ENCODE results near the gene RAB3GAP2. TPM values are rescaled to one million over a fixed set of nuclear protein-coding genes. Genes with fewer than 3 reads are reported as not detected.

The RAB3GAP2 gene
- total and polyA plus RNA-seq, 10 of the 15 experiments (the other 5 are each of a cell fraction or from before 2014, with no cell fraction given): 11.9 to 51.1 (median 24.4) TPM

GRCh38 chr1:220296981-220297380 lies 24.7 kb upstream of the RAB3GAP2 start:
- H3K27ac ChIP-seq (ENCODE audit: control insufficient read depth, insufficient read depth): no peak overlapping the region
- DNase-seq (ENCODE audit: low read depth, low spot score): no peak
- ChIA-PET CTCF (interaction anchor here (0.6 to 6.9 kb wide), 31 partner anchors 9 to 485 kb away, joined by 3 to 84 read pairs (median 4); no protein-coding TSS in a partner anchor), POLR2A (interaction anchor here (1.3 kb wide), 1 partner anchor 78 kb away, joined by 5 read pairs; no protein-coding TSS in a partner anchor), RAD21 (ENCODE audit: unreplicated experiment) (interaction anchor here (0.6 to 3.0 kb wide), 10 partner anchors 9 to 437 kb away, joined by 3 to 50 read pairs (median 5); no protein-coding TSS in a partner anchor), SMC1A (ENCODE audit: uncharacterized antibody, unreplicated experiment) (interaction anchor here (0.6 to 2.6 kb wide), 16 partner anchors 9 to 485 kb away, joined by 3 to 26 read pairs (median 5); no protein-coding TSS in a partner anchor)
- intact Hi-C loops (cut with micrococcal nuclease; ENCODE audit: unreplicated experiment) (loop anchor here (2.0 kb wide), 2 partner anchors 78 to 480 kb away; no protein-coding TSS in a partner anchor), in situ Hi-C loops (cut with MboI) (loop anchor here (5.0 kb wide), 1 partner anchor 480 kb away; no protein-coding TSS in a partner anchor)
- no peaks in the 10 kb centered on the region for H3K9me3 ChIP-seq (replicated peaks; ENCODE audit: control insufficient read depth, insufficient read depth, low read length)
- ATAC-seq: no peak
- H2AFZ ChIP-seq (ENCODE audit: control insufficient read depth, low read depth, low read length): no peak overlapping the region
- H4K20me1 ChIP-seq (ENCODE audit: control insufficient read depth, insufficient read depth): no peaks in the 10 kb centered on the region
- H3K9ac ChIP-seq (ENCODE audit: control insufficient read depth, insufficient read depth, low read length): no peak overlapping the region
- BruUV-seq (replicated peaks): no TSS peak
- H3K36me3 ChIP-seq (ENCODE audit: control insufficient read depth in 2 of 2, insufficient read depth in 2 of 2, low read length in 1 of 2): no peaks in the 10 kb centered on the region
- no peak overlapping the region for H3K4me3 ChIP-seq
- H3K4me2 ChIP-seq (ENCODE audit: control insufficient read depth, insufficient read depth): no peak overlapping the region
- H3K79me2 ChIP-seq (ENCODE audit: control insufficient read depth, insufficient read depth, low read length): no peaks in the 10 kb centered on the region
- H3K4me1 ChIP-seq (ENCODE audit: control insufficient read depth, insufficient read depth, low read length): no peaks in the 10 kb centered on the region
- no peaks in the 10 kb centered on the region for H3K27me3 ChIP-seq (replicated peaks in 1 of 2; ENCODE audit: control insufficient read depth in 2 of 2, insufficient read depth in 2 of 2, low read length in 1 of 2)
- no peak for FAIRE-seq
- TF ChIP-seq MTA2 (IDR thresholded peaks at IDR 0.05; ENCODE audit: low read depth) (no peak), CREM (IDR thresholded peaks at IDR 0.05; ENCODE audit: low read depth) (no peak), BACH1 (IDR thresholded peaks at IDR 0.05; ENCODE audit: borderline replicate concordance) (no peak), EGR1 (IDR thresholded peaks at IDR 0.05; ENCODE audit: borderline replicate concordance in 1 of 2, low read depth in 2 of 2, low read length in 2 of 2) (no peak), MAX (IDR thresholded peaks at IDR 0.05; ENCODE audit: low read depth, low read length) (no peak), ZSCAN29 (IDR thresholded peaks at IDR 0.05) (no peak), ATF7 (IDR thresholded peaks at IDR 0.05; ENCODE audit: low read depth) (no peak), NFYA (IDR thresholded peaks at IDR 0.05; ENCODE audit: borderline replicate concordance, low read depth, low read length) (no peak), POU2F2 (IDR thresholded peaks at IDR 0.05; ENCODE audit: borderline replicate concordance, low read depth, low read length) (no peak), MYC (IDR thresholded peaks at IDR 0.05; ENCODE audit: insufficient read depth, insufficient read length, insufficient replicate concordance, low read length, severe bottlenecking) (no peak), SREBF1 (IDR thresholded peaks at IDR 0.05; ENCODE audit: low read length) (no peak), DPF2 (IDR thresholded peaks at IDR 0.05) (no peak), PKNOX1 (IDR thresholded peaks at IDR 0.05) (no peak), REST (IDR thresholded peaks at IDR 0.05; ENCODE audit: low read depth, low read length) (no peak), HDAC6 (IDR thresholded peaks at IDR 0.05; ENCODE audit: unreplicated experiment) (no peak), ZNF622 (IDR thresholded peaks at IDR 0.05) (no peak), USF2 (IDR thresholded peaks at IDR 0.05; ENCODE audit: borderline replicate concordance, low read depth, low read length) (no peak), ESRRA (IDR thresholded peaks at IDR 0.05; ENCODE audit: low read length) (no peak), ZNF274 (IDR thresholded peaks at IDR 0.05; ENCODE audit: insufficient read depth, insufficient read length) (no peak)
- 4% methylated on average over 1 of the region's 1 CpG for WGBS (ENCODE audit: insufficient coverage, insufficient replicate concordance, low lambda C conversion rate, missing lambda C conversion rate)
